ENCODE data around the gene CRYBB3. TPM values are rescaled to one million over a fixed set of nuclear protein-coding genes. Genes with fewer than 3 reads are reported as not detected.
"Not testable (repeated sequence)": the region's sequence is repeated elsewhere in the genome, so short reads cannot be mapped to it uniquely, and the experiment has no call there.

The CRYBB3 gene
- total RNA-seq, 1 donor from 2014 or later: not detected

GRCh38 chr22:25255169-25255568, 55.5 kb downstream of the CRYBB3 start:
- DNase-seq (ENCODE audit: low read depth in 2 of 2): not testable (repeated sequence)

Other genes starting within 250 kb of the CRYBB3 start
- 34.8 and 40.0 TPM in 2 replicates for gene KIAA1671, start 247.1 kb upstream of the CRYBB3 start, total RNA-seq
- not detected in 2 replicates for gene CRYBB2, start 19.8 kb downstream of the CRYBB3 start, total RNA-seq

Measured in dermis microvascular lymphatic vessel endothelial cell (primary cell).